Right lobe of liver (tissue), 6 donors: Measurements from ENCODE around the gene PNPO. TPM values are rescaled to one million over a fixed set of nuclear protein-coding genes. Genes with fewer than 3 reads are reported as not detected.

Experiments
- ATAC-seq, 4 donors: fragments of 200-7000 bp; cut with Tn5 transposase; one replicate each; pipeline ENCODE4 v1.9.1; 2020; ENCODE audit warnings: mild to moderate bottlenecking in 4 of 4, moderate library complexity in 4 of 4
- DNase-seq, 3 donors: peaks; one replicate each; pipeline ENCODE4 v3.0.0-alpha.2; 2020
- H3K27ac ChIP-seq, 3 donors: fragments of 200-600 bp; one replicate each; pipeline ENCODE4 v1.8.0; 2022
- H3K27me3 ChIP-seq, 2 donors: fragments of 200-600 bp; one replicate each; pipeline ENCODE4 v1.8.0; 2022
- H3K36me3 ChIP-seq, 4 donors: fragments of 200-600 bp; sonication (generic) in 1 of 4; one replicate each; pipeline versions ENCODE4 v1.5.1 to v1.8.0; 2017 to 2022; ENCODE audit warnings: control low read depth in 1 of 4
- H3K4me1 ChIP-seq, 4 donors: fragments of 200-600 bp; sonication (generic) in 1 of 4; one replicate each; pipeline versions ENCODE4 v1.5.1 to v1.8.0; 2017 to 2022; ENCODE audit warnings: control low read depth in 1 of 4
- H3K4me3 ChIP-seq, 3 donors: fragments of 200-600 bp; one replicate each; pipeline ENCODE4 v1.8.0; 2022
- H3K9me3 ChIP-seq, 4 donors: fragments of 200-600 bp; sonication (generic) in 1 of 4; one replicate each; pipeline versions ENCODE4 v1.5.1 to v1.8.0; 2017 to 2022; ENCODE audit warnings: control low read depth in 1 of 4
- POLR2A ChIP-seq: fragments of 450-650 bp; IDR thresholded peaks from one replicate; pipeline ENCODE4 v1.6.1; 2017; ENCODE audit warnings: antibody characterized with exemption, mild to moderate bottlenecking
- WGBS: methylation state at CpG from one replicate; pipeline ENCODE4 v1.1.6; 2018; ENCODE audit warnings: low coverage, low lambda C conversion rate; ENCODE audit not compliant: insufficient coverage; ENCODE audit errors: missing lambda C conversion rate; 5-methylcytosine and 5-hydroxymethylcytosine counted together
- intact Hi-C, 2 donors: fragments of 100-400 bp; cut with DNase I; formaldehyde crosslinking; loops; one replicate each; pipeline versions ENCODE4 v1.11.2 to v1.14.1; 2022
- total RNA-seq, 6 experiments: library from RNA; depleted of rRNA in 2 of 6; stranded (reverse); fragments of >200 nt in 2 of 6; fragmentation: NEBNext Ultra II Directional in 3 of 6; extraction: Animal tissue kit (Norgen Biotek cat#: 25700) in 3 of 6; gene quantifications; one replicate each; pipeline versions ENCODE4 v1.1.0 to v1.2.4, GENCODE V29; 2016 to 2023
- TF ChIP-seq, protein P1 (sequence below), 4 donors: fragments of 200-600 bp in 3 of 4; fragments of 450-650 bp in 1 of 4; IDR thresholded peaks; one replicate each; pipeline versions ENCODE4 v1.5.1 to v1.8.0; 2016 to 2022; ENCODE audit warnings: antibody characterized with exemption in 4 of 4, mild to moderate bottlenecking in 2 of 4
- donor health status: DM: no; HTN: yes; CAD: no.
- donor health status: DM: no; HTN: no; CAD: no.
- donor health status: DM: no; HTN: no; CAD: no.
- donor health status: DM: no; HTN: yes; CAD: no.
- donor health status: DM: no; HTN: yes; CAD: no.

PNPO gene
- total RNA-seq, 6 experiments from 2014 or later: 85.0 to 151 (median 124) TPM

DNA sequence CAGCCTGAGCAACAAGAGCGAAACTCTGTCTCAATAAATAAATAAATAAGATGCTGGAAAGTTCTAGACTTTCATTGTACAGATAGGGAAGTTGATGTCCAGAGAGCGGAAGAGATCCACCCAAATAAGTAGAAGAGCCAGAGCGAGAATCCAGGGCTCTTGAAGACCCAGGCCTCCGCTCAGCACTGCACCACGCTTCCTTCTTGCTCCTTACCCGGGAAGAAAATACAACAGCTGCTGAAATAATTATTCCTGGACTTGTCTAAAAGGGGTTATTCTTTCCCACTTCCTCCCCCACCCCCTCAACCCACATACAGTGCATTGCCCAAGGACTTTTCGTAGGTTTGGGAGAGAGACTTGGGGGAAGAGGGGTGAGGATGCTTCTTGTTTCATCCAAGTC is 56.2 kb downstream of the PNPO start:
- peak in 2 of 4 donors; percentile 37 to 47 for ATAC-seq

DNA sequence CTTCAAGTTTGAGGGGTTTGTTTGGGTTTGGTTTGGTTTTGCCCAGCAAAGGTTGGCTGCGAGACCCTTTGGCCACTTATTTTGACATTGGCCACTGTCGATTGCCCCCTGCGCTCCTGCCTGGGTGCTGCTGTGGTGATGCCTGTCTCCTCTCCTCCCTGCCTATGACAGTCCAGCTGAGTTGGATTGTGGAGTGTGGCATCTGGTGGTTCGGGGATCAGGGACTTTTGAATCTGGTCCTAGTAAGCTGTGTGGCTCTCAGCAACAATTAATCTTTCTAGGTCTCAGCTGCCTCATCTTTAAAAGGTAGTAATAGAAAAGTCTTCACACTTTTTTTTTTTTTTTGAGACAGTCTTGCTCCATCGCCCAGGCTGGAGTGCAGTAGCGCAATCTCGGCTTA is 56.7 kb downstream of the PNPO start:
- H3K27me3 ChIP-seq: no peaks in the 10 kb centered on the region
- ATAC-seq (no peak), DNase-seq (no peak)
- no peaks in the 10 kb centered on the region for H3K36me3 ChIP-seq
- intact Hi-C loops: no loop called here
- no peak overlapping the region for H3K27ac ChIP-seq
- 90% methylated on average over 6 of the region's 7 CpGs for WGBS
- no peaks in the 10 kb centered on the region for H3K9me3 ChIP-seq
- TF ChIP-seq, protein P1, sequence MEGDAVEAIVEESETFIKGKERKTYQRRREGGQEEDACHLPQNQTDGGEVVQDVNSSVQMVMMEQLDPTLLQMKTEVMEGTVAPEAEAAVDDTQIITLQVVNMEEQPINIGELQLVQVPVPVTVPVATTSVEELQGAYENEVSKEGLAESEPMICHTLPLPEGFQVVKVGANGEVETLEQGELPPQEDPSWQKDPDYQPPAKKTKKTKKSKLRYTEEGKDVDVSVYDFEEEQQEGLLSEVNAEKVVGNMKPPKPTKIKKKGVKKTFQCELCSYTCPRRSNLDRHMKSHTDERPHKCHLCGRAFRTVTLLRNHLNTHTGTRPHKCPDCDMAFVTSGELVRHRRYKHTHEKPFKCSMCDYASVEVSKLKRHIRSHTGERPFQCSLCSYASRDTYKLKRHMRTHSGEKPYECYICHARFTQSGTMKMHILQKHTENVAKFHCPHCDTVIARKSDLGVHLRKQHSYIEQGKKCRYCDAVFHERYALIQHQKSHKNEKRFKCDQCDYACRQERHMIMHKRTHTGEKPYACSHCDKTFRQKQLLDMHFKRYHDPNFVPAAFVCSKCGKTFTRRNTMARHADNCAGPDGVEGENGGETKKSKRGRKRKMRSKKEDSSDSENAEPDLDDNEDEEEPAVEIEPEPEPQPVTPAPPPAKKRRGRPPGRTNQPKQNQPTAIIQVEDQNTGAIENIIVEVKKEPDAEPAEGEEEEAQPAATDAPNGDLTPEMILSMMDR (IDR thresholded peaks at IDR 0.05): no peak
- TF ChIP-seq POLR2A: no peak
- no peak overlapping the region for H3K4me3 ChIP-seq
- H3K4me1 ChIP-seq: no peaks in the 10 kb centered on the region

More for the DNA sequence above, 56.2 kb downstream of the PNPO start:
- TF ChIP-seq POLR2A: no peak
- TF ChIP-seq, protein P1 (IDR thresholded peaks at IDR 0.05): no peak
- H3K36me3 ChIP-seq: no peaks in the 10 kb centered on the region
- DNase-seq: no peak
- H3K9me3 ChIP-seq: no peaks in the 10 kb centered on the region
- H3K4me1 ChIP-seq: no peaks in the 10 kb centered on the region
- no peak overlapping the region for H3K4me3 ChIP-seq
- H3K27me3 ChIP-seq: no peaks in the 10 kb centered on the region
- 81% methylated on average over 6 of the region's 7 CpGs for WGBS
- intact Hi-C loops: no loop called here
- no peak overlapping the region for H3K27ac ChIP-seq

Other genes with a start within 250 kb of the PNPO start
- gene TBKBP1, start 247.4 kb upstream of the PNPO start, total RNA-seq: 1 to 10 TPM; 1.2 to 3.2 (median 2.2) TPM
- gene TBX21, start 208.3 kb upstream of the PNPO start, total RNA-seq: under 1 TPM in 5 of 6 experiments, not detected in 1; 0.19 to 0.56 (median 0.24) TPM
- 1 to 10 TPM in 5 of 6 experiments, under 1 TPM in 1; 0.62 to 2.2 (median 1.4) TPM for gene OSBPL7, start 119.8 kb upstream of the PNPO start, total RNA-seq
- gene MRPL10, start 110.0 kb upstream of the PNPO start, total RNA-seq: 10 to 100 TPM; 14.4 to 26.1 (median 16.3) TPM
- under 1 TPM; 0.12 to 0.44 (median 0.35) TPM for gene LRRC46, start 109.9 kb upstream of the PNPO start, total RNA-seq
- 10 to 100 TPM; 18.1 to 25.7 (median 19.6) TPM for gene SCRN2, start 100.3 kb upstream of the PNPO start, total RNA-seq
- gene SP6, start 90.4 kb upstream of the PNPO start, total RNA-seq: under 1 TPM in 3 of 6 experiments, not detected in 3; 0.09 to 0.12 (median 0.11) TPM
- 1 to 10 TPM; 3.1 to 7.9 (median 5.5) TPM for gene SP2, start 45.3 kb upstream of the PNPO start, total RNA-seq
- 1 to 10 TPM in 1 of 6 experiments, under 1 TPM in 5; 0.19 to 1.1 (median 0.47) TPM for gene PRR15L, start 16.3 kb downstream of the PNPO start, total RNA-seq
- gene CDK5RAP3, start 29.5 kb downstream of the PNPO start, total RNA-seq: 100 to 1,000 TPM in 3 of 6 experiments, 10 to 100 TPM in 3; 47.3 to 119 (median 99.7) TPM
- 10 to 100 TPM; 18.9 to 26.6 (median 23.8) TPM for gene COPZ2, start 96.2 kb downstream of the PNPO start, total RNA-seq
- 100 to 1,000 TPM in 4 of 6 experiments, 10 to 100 TPM in 2; 63.1 to 156 (median 117) TPM for gene NFE2L1, start 106.8 kb downstream of the PNPO start, total RNA-seq
- gene CBX1, start 159.9 kb downstream of the PNPO start, total RNA-seq: 10 to 100 TPM in 2 of 6 experiments, 1 to 10 TPM in 4; 7.0 to 10.5 (median 9.9) TPM
- 10 to 100 TPM in 3 of 6 experiments, 1 to 10 TPM in 3; 7.2 to 11.7 (median 9.2) TPM for gene SNX11, start 166.2 kb downstream of the PNPO start, total RNA-seq